ENCODE results near the gene ZRANB1.

DNA sequence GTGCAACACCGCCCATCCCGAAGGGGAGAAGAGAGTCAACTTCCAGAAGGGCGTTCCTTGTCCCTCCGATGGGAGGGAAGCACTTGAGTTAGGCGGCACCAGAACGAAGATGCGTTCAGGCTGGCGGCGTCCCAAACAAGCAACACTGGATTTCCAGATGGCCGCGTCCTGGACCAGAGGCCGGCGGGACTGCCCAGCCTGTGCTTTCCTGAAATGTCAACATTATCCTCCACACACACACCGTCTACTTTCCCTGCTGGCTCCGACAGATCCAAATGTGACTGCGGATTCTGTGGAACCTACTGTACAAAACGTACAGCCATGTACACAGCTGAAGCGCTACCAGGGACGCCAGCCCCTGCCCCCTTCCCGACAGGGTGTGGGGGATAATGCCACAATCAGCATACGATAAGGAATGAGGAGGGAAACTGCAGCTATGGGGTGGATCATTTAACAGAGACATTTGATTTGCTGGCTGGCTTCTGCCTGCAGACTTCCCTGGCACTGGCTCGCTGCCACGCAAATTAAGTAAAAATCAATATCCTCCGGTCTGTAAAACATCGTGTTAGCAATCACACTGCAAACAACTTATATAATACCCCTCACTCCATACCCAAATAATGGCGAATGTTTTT is 82.1 kb downstream of the ZRANB1 start:
- no peak for TF ChIP-seq POLR2A (IDR thresholded peaks at IDR 0.05; ENCODE audit: low read depth, low read length)
- no peak for TF ChIP-seq POLR2AphosphoS5 (IDR thresholded peaks at IDR 0.05; ENCODE audit: low read depth, low read length)
- TF ChIP-seq TAF1 (IDR thresholded peaks at IDR 0.05; ENCODE audit: low read depth, low read length): no peak
- no peak for TF ChIP-seq SPI1 (IDR thresholded peaks at IDR 0.05; ENCODE audit: low read depth, low read length)
- no peak for TF ChIP-seq PAX5 (IDR thresholded peaks at IDR 0.05; ENCODE audit: insufficient read depth, low read length, severe bottlenecking)
- TF ChIP-seq POU2F2 (IDR thresholded peaks at IDR 0.05; ENCODE audit: low read depth, low read length): no peak
